GM18951 (cell line): ENCODE results near the gene CHRDL2.

Experiments
- POLR2A ChIP-seq: IDR thresholded peaks from 4 replicates; pipeline ENCODE4 v1.6.1; 2011; ENCODE audit warnings: mild to moderate bottlenecking; ENCODE audit not compliant: insufficient read length, insufficient read depth; ENCODE audit errors: extremely low read depth
- in situ Hi-C: fragments of 300-500 bp; cut with MboI; formaldehyde crosslinking; loops from one replicate; pipeline ENCODE4 v1.12.0; 2022; ENCODE audit warnings: low sequenced_read_pairs, mixed read lengths, inconsistent platforms; ENCODE audit not compliant: unreplicated experiment

Gene CHRDL2

GRCh38 chr11:74739546-74740270 is 8.5 kb upstream of the CHRDL2 start:
- no peak for TF ChIP-seq POLR2A
- in situ Hi-C loops = no loop called here

DNA sequence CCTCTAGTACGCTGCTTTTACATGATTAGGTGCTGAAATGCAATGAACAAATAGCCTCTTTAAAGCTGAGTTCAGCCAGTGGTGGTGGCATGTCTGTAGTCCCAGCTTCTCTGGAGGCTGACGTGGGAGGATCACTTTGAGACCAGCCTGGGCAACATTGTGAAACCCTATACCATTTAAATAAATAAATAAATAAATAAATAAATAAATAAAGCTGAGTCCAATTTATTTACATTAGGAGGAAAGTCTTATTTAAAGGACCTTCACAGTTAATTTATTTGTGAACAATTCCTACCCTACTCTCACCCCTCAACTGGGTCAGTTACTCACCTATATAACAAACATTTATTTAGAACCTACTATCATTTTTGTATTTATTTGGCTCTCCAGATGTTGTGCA is 4.8 kb upstream of the CHRDL2 start:
- in situ Hi-C loops = no loop called here
- TF ChIP-seq POLR2A = no peak

DNA sequence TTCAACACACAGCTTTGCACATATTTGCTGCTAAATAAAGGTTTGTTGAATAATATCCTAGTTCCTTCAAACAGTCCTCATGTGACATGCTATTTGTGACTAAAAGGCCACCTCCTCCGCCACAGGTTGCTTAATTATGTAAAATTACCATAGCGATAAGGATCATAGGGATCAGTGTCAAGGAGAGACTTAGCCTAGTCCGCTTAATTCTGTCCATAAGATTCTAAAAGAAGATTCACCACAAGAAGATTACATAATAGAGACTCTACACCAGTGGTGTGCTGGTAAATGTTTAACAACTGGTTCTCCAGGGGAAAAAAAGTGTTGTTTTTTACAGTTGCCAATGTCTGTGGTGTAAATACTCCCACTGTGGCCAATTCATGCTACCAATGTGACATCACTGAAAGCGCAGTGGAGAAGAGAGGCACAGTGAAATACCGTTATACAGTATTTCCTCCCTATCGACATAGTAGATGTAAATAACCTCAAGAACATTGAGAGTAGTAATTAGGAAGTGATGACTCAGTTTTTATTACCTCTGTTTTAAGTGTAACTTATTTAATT is 4.2 kb upstream of the CHRDL2 start:
- no peak for TF ChIP-seq POLR2A
- in situ Hi-C loops = no loop called here

DNA sequence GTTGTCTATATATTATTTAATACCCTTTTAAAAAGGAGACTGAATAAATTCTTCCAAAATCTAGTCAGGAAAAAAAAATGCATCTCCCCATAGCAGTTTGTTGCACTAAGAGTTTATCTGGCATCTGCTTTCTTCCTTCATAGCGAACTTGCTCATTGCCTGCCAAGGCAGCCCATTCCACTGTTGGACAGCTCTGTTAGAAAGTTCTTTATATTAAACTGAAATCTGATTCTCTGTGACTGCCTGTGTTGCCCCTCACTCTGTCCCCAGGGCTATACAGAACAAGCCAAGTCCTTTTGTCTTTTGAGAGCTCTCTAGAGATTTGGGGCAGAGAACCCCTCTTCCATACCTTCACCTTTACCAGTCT is 3.3 kb upstream of the CHRDL2 start:
- in situ Hi-C loops = no loop called here
- no peak for TF ChIP-seq POLR2A

DNA sequence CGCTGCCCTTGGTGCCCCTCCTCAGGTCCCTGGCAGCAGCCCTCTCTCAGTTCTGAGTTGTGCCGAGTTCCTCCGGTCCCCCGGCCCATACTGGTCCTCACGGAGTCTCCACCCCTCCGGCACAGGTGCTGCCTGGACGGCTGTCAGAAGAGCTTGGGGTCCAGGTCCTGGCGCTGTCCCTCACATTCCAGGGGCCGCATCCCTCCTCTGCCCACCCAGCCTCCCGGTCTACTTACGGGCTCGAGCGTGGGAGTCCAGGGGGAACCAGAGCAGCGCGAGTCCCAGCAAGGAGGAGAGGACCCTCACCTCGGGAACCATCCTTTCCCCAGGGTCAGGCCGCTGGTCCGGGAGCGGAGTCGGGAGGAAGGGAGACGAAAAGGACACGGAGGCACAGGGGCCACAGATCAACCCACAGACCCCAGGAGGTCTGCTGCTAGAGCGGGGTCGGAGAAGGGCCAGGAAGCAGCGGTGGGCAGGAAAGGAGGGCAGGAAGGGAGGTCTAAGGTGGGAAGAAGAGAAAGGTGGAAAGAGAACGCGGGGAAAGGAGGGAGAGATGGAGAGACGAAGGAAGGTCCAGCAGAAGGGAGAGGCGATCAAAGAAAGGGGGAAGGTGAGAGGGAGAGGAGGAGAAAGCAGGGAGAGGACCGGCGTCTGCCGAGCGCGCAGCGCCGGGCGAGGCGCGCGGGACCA is 510 bp downstream of the CHRDL2 start:
- no peak for TF ChIP-seq POLR2A
- in situ Hi-C loops = no loop called here

DNA sequence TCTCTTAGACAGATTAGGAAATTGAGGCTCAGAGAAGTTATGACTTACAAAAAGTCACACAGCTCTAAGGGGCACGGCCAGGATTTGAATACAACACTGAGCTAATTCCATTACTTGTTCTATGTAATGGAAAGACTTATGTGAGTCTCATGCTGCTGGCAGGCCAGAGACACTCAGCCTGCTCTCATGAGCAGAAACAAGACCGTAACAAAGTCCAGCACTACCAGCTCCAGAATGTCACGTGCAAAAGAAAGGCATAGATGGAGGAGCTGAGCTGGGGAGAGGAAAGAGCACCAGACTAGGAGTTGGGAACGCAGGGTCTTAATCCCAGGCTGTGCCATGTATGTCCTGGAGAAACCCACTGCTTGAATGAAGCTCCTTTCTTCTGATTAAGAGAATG is 1.8 kb downstream of the CHRDL2 start:
- no peak for TF ChIP-seq POLR2A
- in situ Hi-C loops = no loop called here

GRCh38 chr11:74726547-74727182 is 4.6 kb downstream of the CHRDL2 start:
- in situ Hi-C loops = no loop called here
- no peak for TF ChIP-seq POLR2A

GRCh38 chr11:74725701-74726100 is 5.5 kb downstream of the CHRDL2 start:
- no peak for TF ChIP-seq POLR2A
- in situ Hi-C loops = no loop called here

DNA sequence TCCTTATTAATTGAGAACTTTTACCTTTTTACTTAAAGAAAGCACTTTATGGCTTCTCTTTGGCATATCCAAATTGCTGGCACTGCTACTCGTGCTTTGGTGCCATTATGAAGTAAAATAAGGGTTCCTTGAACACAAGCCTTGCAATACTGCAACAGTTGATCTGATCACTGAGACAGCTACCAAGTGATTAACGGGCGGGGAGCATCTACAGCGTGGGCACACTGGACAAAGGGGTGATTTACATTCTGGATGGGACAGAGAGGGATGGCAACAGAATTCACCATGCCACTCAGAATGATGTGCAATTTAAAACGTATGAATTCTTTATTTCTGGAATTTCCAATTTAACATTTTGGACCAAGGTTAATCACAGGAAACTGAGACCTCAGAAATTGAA is 7.7 kb downstream of the CHRDL2 start:
- in situ Hi-C loops = no loop called here
- TF ChIP-seq POLR2A = no peak

- in situ Hi-C loops = no loop called here
- no peak for TF ChIP-seq POLR2A
Measured at GRCh38 chr11:74721479-74721835, 9.8 kb downstream of the CHRDL2 start.

GRCh38 chr11:74720596-74721478 is 10.4 kb downstream of the CHRDL2 start:
- in situ Hi-C loops = no loop called here
- no peak for TF ChIP-seq POLR2A

DNA sequence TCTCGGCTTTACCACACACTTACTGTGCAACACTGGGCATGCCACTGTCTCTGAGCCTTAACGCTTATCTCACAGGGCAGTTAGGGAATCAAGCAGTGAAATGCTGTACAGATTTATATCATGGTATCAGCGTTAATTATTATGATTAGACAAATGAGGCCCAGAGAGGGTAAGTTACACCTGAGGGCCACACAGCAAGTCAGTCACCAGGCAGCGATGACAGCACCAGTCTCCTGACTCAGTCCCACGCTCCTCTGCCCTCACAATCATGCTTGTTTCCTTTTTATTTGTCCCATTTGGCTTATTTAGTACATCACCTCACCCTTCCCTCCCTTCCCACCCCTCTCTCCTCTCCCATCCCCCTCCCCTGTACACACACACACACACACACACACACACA is 12.2 kb downstream of the CHRDL2 start:
- in situ Hi-C loops = no loop called here
- no peak for TF ChIP-seq POLR2A
